HG03457 (cell line): ENCODE results near the gene RASSF3.
A peak's percentile ranks its signal among the peaks of the same experiment; 100 is the strongest.
"Not testable (repeated sequence)": the region's sequence is repeated elsewhere in the genome, so short reads cannot be mapped to it uniquely, and the experiment has no call there.

Source experiments
- ATAC-seq: cut with Tn5 transposase; IDR thresholded peaks from one replicate; pipeline ENCODE4 v1.9.1; 2021; ENCODE audit warnings: moderate number of reproducible peaks; ENCODE audit not compliant: unreplicated experiment

RASSF3 gene, protein sequence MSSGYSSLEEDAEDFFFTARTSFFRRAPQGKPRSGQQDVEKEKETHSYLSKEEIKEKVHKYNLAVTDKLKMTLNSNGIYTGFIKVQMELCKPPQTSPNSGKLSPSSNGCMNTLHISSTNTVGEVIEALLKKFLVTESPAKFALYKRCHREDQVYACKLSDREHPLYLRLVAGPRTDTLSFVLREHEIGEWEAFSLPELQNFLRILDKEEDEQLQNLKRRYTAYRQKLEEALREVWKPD

GRCh38 chr12:64610079-64610659, at the start of gene RASSF3:
Gene RASSF3 (plus strand): TSS chr12:64610495. CDS start chr12:64610633, 138 bp downstream.
- ATAC-seq, result peak; percentile 50

DNA sequence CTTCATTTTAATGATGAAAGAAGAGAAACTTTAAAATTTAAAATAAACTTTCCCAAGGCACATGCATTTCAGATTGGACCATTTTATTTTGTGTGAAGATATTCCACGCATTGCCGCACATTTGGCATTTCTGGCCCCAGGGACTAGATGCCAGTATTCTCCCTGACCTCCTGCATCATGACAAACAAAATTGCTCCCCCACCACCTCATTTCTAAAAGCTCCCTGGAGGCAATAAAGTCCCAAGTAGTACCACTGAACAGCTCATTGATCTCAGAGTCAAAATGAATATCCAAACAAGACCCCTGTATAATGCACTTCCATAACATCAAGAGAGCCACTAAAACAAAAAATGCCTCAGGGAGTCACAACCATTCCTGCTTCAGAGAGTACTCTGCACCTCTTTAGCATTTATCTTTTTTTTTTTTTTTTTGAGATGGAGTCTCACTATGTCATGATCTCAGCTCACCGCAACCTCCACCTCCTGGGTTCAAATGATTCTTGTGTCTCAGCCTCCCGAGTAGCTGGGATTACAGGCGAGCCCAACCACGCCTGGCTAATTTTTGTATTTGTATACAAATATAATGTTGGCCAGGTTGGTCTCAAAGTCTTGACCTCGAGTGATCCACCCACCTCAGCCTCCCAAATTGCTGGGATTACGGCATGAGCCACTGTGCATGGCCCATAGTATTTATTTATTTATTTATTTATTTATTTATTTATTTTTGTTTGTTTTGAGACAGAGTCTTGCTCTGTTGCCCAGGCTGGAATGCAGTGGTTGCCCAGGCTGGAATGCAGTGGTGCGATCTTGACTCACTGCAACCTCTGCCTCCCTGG, 48.8 kb upstream of the RASSF3 start:
- ATAC-seq, result no peak

DNA sequence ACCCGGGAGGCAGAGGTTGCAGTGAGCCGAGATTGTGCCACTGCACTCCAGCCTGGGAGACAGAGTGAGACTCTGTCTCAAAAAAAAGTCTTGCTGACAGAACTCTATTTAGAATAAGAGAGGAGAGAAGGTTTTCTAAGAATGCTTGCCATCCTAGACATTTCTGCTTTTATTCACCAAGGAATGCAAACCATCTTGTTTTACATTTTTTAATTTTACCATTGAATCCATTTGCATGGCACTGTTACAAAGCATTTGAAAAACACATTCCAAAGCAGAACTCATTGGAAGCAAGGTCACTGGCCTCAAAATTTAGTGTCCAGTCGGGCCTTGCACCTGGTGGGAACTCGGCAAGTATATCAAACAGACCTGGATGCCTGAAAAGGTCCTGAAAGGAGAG, 44.2 kb upstream of the RASSF3 start:
- ATAC-seq, result no peak

DNA sequence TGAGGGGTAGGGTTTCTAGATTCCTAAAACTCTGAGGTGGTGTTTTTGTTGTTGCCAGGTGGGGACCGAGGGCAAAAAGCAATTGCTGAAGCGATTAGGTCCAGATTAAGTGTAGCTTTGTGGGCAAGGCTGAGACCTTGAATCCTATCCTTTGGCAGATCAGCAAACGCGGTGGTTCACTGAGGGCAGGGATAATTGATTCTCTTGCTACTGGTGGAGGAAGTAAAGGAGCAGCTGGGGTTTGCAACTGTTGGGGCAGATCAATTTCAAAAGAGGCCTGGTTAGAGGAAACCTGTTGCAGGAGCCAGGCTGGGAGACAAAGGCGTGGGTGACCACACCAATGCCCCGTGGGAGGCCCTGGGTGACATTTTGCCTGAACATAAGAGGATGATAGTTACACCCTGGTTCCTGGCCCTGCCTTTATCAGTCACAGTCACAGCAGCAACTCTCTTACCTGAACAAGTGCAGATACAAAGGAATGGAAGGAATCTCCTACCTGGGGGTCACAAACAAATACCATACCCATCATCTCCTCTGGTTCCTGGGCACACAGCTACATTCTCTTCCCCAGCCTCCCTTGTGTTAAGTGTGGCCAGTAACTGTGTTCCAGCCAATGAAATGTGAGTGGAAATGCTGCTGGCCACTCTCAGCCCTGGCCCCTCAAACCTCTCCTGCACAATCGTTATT, 43.3 kb upstream of the RASSF3 start:
- no peak for ATAC-seq

DNA sequence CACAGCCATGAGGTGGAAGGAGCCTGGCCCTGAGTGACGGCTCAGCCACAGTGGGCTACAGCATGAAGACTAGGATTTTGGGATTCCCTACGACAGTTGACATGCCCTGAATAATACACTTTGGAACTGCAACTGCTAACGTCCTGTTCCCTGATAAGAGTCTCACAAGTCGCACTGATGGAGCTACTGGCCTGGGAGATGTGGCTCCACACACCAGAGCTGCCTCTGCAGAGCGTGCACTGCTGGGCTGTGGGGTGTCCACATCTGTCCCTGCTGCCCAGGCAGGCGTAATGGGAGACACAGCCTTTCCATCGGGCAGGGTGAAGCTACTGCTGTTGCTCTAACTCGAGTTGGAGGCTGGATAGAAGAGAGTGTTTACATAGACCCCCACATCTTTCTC, 42.7 kb upstream of the RASSF3 start:
- ATAC-seq, result no peak

GRCh38 chr12:64568298-64568697, 42.0 kb upstream of the RASSF3 start:
- ATAC-seq, result no peak

GRCh38 chr12:64569923-64570691, 40.2 kb upstream of the RASSF3 start:
- ATAC-seq, result no peak

- ATAC-seq, result no peak
These were observed 38.9 kb upstream of the RASSF3 start for GRCh38 chr12:64571411-64571810.

- ATAC-seq, result no peak
These were observed 38.1 kb upstream of the RASSF3 start for GRCh38 chr12:64572241-64572640.

DNA sequence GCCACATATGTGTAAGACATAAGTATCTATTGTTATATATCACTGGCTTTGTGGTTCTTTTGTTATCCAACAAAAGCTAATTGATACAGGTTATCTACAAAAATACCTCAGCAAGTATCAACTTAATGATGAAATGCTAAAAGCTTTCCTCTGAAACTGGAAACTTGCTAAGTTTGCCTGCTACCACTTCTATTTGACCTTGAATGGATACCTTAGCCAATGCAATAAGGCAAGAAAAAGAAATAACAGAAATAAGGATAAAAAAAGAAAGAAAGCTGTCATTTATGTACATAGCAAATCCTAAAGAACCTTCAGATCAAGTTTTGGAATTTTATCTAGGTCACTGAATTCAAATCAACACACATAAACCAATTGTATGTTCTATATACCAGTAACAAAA, 35.5 kb upstream of the RASSF3 start:
- ATAC-seq, result no peak

GRCh38 chr12:64577046-64577445, 33.2 kb upstream of the RASSF3 start:
- ATAC-seq, result no peak

DNA sequence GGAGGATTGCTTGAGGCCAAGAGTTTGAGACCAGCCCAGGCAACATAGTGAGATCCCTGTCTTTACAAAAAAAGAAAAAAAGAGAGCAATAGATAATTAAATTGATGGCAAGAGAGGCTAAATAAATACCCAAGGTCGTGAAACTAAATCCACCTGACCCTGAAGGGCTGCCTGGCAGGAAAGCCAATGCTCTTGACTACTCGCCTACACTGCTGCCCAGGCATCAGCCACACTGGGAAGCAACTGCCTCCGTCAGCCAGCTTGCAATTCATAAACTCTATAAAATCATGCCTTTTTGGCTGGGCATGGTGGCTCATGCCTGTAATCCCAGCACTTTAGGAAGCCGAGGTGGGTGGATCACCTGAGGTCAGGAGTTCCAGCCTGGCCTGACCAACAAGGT, 31.7 kb upstream of the RASSF3 start:
- ATAC-seq, result no peak

- no peak for ATAC-seq
These were observed 29.6 kb upstream of the RASSF3 start for GRCh38 chr12:64580681-64581080.

DNA sequence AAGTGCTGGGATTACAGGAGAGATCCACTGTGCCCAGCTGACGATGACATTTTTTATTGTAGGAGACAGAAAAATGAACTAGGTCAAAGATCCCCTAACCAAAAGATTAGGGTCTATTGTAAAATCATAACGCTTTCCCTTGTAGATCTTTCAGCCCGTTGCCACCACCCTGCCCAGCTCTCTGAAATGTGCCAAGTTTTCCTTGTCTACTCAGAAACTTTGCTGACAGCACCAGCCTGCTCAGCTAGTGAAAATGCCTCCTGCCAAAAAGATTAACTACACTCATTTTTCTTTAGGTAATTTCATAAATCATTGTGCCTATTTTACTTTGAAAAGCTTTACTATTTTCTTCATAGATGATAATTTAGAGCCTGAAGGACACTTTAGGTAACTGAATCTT, 28.2 kb upstream of the RASSF3 start:
- no peak for ATAC-seq

- ATAC-seq, result no peak
These were observed 27.4 kb upstream of the RASSF3 start for GRCh38 chr12:64582862-64583261.

GRCh38 chr12:64583395-64583770, 26.9 kb upstream of the RASSF3 start:
- not testable (repeated sequence) for ATAC-seq

- no peak for ATAC-seq
These were observed 26.4 kb upstream of the RASSF3 start for GRCh38 chr12:64583771-64584421.

GRCh38 chr12:64585104-64585503, 25.2 kb upstream of the RASSF3 start:
- no peak for ATAC-seq

DNA sequence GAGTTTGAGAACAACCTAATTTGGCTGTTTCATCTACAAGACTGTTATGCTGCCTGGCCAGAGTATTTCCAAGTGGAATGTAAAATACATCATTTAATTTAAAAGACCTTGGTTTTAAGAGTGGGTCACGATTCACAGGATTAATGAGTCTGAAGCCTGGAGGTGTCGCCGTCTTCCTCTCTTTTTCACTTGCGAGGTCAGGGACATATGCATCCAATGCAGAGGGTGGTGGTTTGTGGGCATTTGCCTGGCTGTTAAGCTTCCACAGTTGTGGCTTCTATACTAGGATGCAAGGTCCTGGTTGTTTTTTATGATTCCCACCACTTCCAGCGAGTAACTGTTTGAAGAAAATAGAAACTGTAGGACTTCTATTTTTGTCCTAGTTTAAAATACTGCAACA, 22.8 kb upstream of the RASSF3 start:
- ATAC-seq, result no peak

- ATAC-seq, result no peak
These were observed 20.1 kb upstream of the RASSF3 start for GRCh38 chr12:64590183-64590582.
